Liver (tissue), 2 donors: ENCODE results near the gene ZNF557.

Experiments
- TF ChIP-seq, protein P1 (sequence below): IDR thresholded peaks from 2 replicates; pipeline ENCODE4 v1.6.1; 2016; ENCODE audit warnings: antibody characterized with exemption
- TF ChIP-seq, protein P2 (sequence below): fragments of 150-350 bp; IDR thresholded peaks from 2 replicates; pipeline ENCODE4 v1.5.1; 2017; ENCODE audit warnings: improper control_type of control experiment, low read depth, low read length; ENCODE audit not compliant: missing input control
- donor health status: healthy.

DNA sequence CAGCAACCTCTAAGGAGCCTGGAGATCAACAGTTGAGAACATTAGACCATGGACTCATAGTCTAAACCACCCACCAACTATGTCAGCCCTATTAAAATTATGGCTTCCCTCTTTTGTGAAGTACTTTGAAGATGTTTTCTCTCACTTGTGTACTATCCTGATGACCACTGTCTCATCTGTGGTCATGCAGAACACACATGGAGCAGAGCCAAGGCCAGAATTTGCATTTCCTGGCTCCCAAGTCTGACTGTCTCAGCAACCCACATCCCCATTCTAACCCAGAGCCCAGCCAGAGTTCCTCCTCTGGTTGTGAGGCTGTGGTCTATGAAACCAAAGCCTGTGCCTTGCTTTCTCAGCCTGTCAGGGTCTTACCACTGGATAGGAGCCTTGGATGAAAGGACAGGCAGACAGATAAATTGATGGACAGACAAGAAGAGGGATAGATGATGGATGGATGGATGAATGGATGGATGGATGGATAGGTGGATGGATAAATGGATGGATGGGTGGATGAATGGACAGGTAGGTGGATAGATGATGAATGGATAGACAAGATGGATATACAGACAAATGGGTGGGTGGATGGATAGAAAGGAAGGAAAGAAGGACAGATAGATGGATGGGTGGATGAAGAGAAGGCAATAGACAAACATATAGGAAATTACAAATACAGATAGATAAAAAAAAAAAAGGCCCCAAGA, 35.4 kb downstream of the ZNF557 start:
- TF ChIP-seq, protein P1, sequence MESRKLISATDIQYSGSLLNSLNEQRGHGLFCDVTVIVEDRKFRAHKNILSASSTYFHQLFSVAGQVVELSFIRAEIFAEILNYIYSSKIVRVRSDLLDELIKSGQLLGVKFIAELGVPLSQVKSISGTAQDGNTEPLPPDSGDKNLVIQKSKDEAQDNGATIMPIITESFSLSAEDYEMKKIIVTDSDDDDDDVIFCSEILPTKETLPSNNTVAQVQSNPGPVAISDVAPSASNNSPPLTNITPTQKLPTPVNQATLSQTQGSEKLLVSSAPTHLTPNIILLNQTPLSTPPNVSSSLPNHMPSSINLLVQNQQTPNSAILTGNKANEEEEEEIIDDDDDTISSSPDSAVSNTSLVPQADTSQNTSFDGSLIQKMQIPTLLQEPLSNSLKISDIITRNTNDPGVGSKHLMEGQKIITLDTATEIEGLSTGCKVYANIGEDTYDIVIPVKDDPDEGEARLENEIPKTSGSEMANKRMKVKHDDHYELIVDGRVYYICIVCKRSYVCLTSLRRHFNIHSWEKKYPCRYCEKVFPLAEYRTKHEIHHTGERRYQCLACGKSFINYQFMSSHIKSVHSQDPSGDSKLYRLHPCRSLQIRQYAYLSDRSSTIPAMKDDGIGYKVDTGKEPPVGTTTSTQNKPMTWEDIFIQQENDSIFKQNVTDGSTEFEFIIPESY: no peak
- TF ChIP-seq, protein P2, sequence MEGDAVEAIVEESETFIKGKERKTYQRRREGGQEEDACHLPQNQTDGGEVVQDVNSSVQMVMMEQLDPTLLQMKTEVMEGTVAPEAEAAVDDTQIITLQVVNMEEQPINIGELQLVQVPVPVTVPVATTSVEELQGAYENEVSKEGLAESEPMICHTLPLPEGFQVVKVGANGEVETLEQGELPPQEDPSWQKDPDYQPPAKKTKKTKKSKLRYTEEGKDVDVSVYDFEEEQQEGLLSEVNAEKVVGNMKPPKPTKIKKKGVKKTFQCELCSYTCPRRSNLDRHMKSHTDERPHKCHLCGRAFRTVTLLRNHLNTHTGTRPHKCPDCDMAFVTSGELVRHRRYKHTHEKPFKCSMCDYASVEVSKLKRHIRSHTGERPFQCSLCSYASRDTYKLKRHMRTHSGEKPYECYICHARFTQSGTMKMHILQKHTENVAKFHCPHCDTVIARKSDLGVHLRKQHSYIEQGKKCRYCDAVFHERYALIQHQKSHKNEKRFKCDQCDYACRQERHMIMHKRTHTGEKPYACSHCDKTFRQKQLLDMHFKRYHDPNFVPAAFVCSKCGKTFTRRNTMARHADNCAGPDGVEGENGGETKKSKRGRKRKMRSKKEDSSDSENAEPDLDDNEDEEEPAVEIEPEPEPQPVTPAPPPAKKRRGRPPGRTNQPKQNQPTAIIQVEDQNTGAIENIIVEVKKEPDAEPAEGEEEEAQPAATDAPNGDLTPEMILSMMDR: no peak
